Measurements from ENCODE around the gene SLC6A3.

Gene SLC6A3

GRCh38 chr5:1465966-1466471, 20.8 kb upstream of the SLC6A3 start:
- DNase-seq (ENCODE audit: low read depth), result no peak
- no peak for TF ChIP-seq CTCF (IDR thresholded peaks at IDR 0.05; ENCODE audit: control insufficient read depth, insufficient read depth, low read depth, low read length, missing control alignments)
- H3K4me3 ChIP-seq (ENCODE audit: control insufficient read depth, low read depth, low read length), result no peak overlapping the region

GRCh38 chr5:1465117-1465516, 19.9 kb upstream of the SLC6A3 start:
- no peak for DNase-seq (ENCODE audit: low read depth)
- no peak for TF ChIP-seq CTCF (IDR thresholded peaks at IDR 0.05; ENCODE audit: control insufficient read depth, insufficient read depth, low read depth, low read length, missing control alignments)
- H3K4me3 ChIP-seq (ENCODE audit: control insufficient read depth, low read depth, low read length), result no peak overlapping the region

GRCh38 chr5:1464511-1464910, 19.3 kb upstream of the SLC6A3 start:
- no peak for DNase-seq (ENCODE audit: low read depth)
- H3K4me3 ChIP-seq (ENCODE audit: control insufficient read depth, low read depth, low read length), result no peak overlapping the region
- TF ChIP-seq CTCF (IDR thresholded peaks at IDR 0.05; ENCODE audit: control insufficient read depth, insufficient read depth, low read depth, low read length, missing control alignments), result no peak

- no peak for DNase-seq (ENCODE audit: low read depth)
- no peak for TF ChIP-seq CTCF (IDR thresholded peaks at IDR 0.05; ENCODE audit: control insufficient read depth, insufficient read depth, low read depth, low read length, missing control alignments)
- H3K4me3 ChIP-seq (ENCODE audit: control insufficient read depth, low read depth, low read length), result no peak overlapping the region
Measured at GRCh38 chr5:1464096-1464446, 18.8 kb upstream of the SLC6A3 start.

GRCh38 chr5:1463326-1464095, 18.3 kb upstream of the SLC6A3 start:
- no peak overlapping the region for H3K4me3 ChIP-seq (ENCODE audit: control insufficient read depth, low read depth, low read length)
- no peak for TF ChIP-seq CTCF (IDR thresholded peaks at IDR 0.05; ENCODE audit: control insufficient read depth, insufficient read depth, low read depth, low read length, missing control alignments)
- no peak for DNase-seq (ENCODE audit: low read depth)

GRCh38 chr5:1462358-1462757, 17.1 kb upstream of the SLC6A3 start:
- no peak for DNase-seq (ENCODE audit: low read depth)
- no peak overlapping the region for H3K4me3 ChIP-seq (ENCODE audit: control insufficient read depth, low read depth, low read length)
- no peak for TF ChIP-seq CTCF (IDR thresholded peaks at IDR 0.05; ENCODE audit: control insufficient read depth, insufficient read depth, low read depth, low read length, missing control alignments)

All from AG09309 (cell line).